HEK293T (cell line): ENCODE results near the gene KDM1B.

Experiments used
- CTCF ChIA-PET: fragments of 350-600 bp; formaldehyde crosslinking; extraction: SDS; loops from one replicate; lab custom pipeline; 2021; ENCODE audit warnings: antibody characterized with exemption, inconsistent platforms; lab: Yijun Ruan, JAX
- POLR2A ChIA-PET: fragments of 350-600 bp; formaldehyde crosslinking; extraction: SDS; loops from one replicate; lab custom pipeline; 2020; ENCODE audit warnings: antibody characterized with exemption, inconsistent platforms; lab: Yijun Ruan, JAX
- DNase-seq: peaks from one replicate; pipeline ENCODE4 v3.0.0; 2012; ENCODE audit warnings: mixed read lengths; ENCODE audit errors: extremely low spot score
- ARNT ChIP-seq: fragments of 450-650 bp; IDR thresholded peaks from 2 replicates; pipeline ENCODE4 v1.6.1; 2017; ENCODE audit warnings: mild to moderate bottlenecking
- BHLHE40 ChIP-seq: fragments of 450-650 bp; IDR thresholded peaks from 2 replicates; pipeline ENCODE4 v1.6.1; 2016; ENCODE audit warnings: mild to moderate bottlenecking, moderate library complexity, borderline replicate concordance
- CTBP1 ChIP-seq: fragments of 450-650 bp; IDR thresholded peaks from 2 replicates; pipeline ENCODE4 v1.6.1; 2016; ENCODE audit warnings: borderline replicate concordance
- ELF4 ChIP-seq: fragments of 450-650 bp; IDR thresholded peaks from 2 replicates; pipeline ENCODE4 v1.6.1; 2017; ENCODE audit warnings: antibody characterized with exemption
- FOXA1 ChIP-seq: fragments of 450-650 bp; IDR thresholded peaks from 2 replicates; pipeline ENCODE4 v1.6.1; 2016; ENCODE audit warnings: mild to moderate bottlenecking
- FOXK2 ChIP-seq: fragments of 450-650 bp; IDR thresholded peaks from 2 replicates; pipeline ENCODE4 v1.6.1; 2016; ENCODE audit warnings: mild to moderate bottlenecking
- FOXM1 ChIP-seq: fragments of 450-650 bp; IDR thresholded peaks from 2 replicates; pipeline ENCODE4 v1.6.1; 2017; ENCODE audit warnings: mild to moderate bottlenecking, borderline replicate concordance
- HDGF ChIP-seq: fragments of 450-650 bp; IDR thresholded peaks from 2 replicates; pipeline ENCODE4 v1.6.1; 2017; ENCODE audit warnings: antibody characterized with exemption, borderline replicate concordance
- L3MBTL2 ChIP-seq: fragments of 450-650 bp; conservative IDR thresholded peaks from 2 replicates; pipeline ENCODE4 v1.6.1; 2016; ENCODE audit warnings: mild to moderate bottlenecking
- LEF1 ChIP-seq: fragments of 450-650 bp; IDR thresholded peaks from 2 replicates; pipeline ENCODE4 v1.6.1; 2017; ENCODE audit warnings: mild to moderate bottlenecking, borderline replicate concordance
- NFRKB ChIP-seq: fragments of 450-650 bp; IDR thresholded peaks from 2 replicates; pipeline ENCODE4 v1.6.1; 2016; ENCODE audit warnings: mild to moderate bottlenecking, moderate library complexity
- PKNOX1 ChIP-seq: fragments of 450-650 bp; IDR thresholded peaks from 2 replicates; pipeline ENCODE4 v1.6.1; 2016
- SP1 ChIP-seq: fragments of 450-650 bp; IDR thresholded peaks from 2 replicates; pipeline ENCODE4 v1.6.1; 2017
- SUZ12 ChIP-seq: fragments of 450-650 bp; IDR thresholded peaks from 2 replicates; pipeline ENCODE4 v1.6.1; 2016; ENCODE audit warnings: mild to moderate bottlenecking
- TARDBP ChIP-seq: fragments of 450-650 bp; IDR thresholded peaks from 2 replicates; pipeline ENCODE4 v1.6.1; 2016
- ZNF384 ChIP-seq: fragments of 450-650 bp; IDR thresholded peaks from 2 replicates; pipeline ENCODE4 v1.6.1; 2016

Gene KDM1B

GRCh38 chr6:18178960-18179615, 23.9 kb downstream of the KDM1B start:
- TF ChIP-seq ARNT (no peak), TARDBP (no peak), HDGF (no peak), CTBP1 (no peak), ELF4 (no peak), SP1 (no peak), PKNOX1 (no peak), FOXK2 (no peak), BHLHE40 (no peak), ZNF384 (no peak), FOXM1 (no peak)
- no peak for DNase-seq
- CTCF ChIA-PET: no interaction called here
- POLR2A ChIA-PET: no interaction called here

GRCh38 chr6:18179770-18180356, 24.6 kb downstream of the KDM1B start:
- CTCF ChIA-PET: no interaction called here
- POLR2A ChIA-PET: no interaction called here
- DNase-seq: no peak
- TF ChIP-seq ZNF384 (no peak), LEF1 (no peak), PKNOX1 (no peak), HDGF (no peak), SP1 (no peak), FOXK2 (no peak), NFRKB (no peak), FOXM1 (no peak), ELF4 (no peak), BHLHE40 (no peak), L3MBTL2 (no peak), FOXA1 (no peak), TARDBP (no peak), CTBP1 (no peak), SUZ12 (no peak)

GRCh38 chr6:18182568-18182967, 27.3 kb downstream of the KDM1B start:
- DNase-seq: no peak
- CTCF ChIA-PET: no interaction called here
- POLR2A ChIA-PET: no interaction called here
- TF ChIP-seq HDGF: no peak
- no peak for TF ChIP-seq BHLHE40
- TF ChIP-seq L3MBTL2: no peak

GRCh38 chr6:18183766-18184165, 28.5 kb downstream of the KDM1B start:
- TF ChIP-seq L3MBTL2: no peak
- TF ChIP-seq ELF4: no peak
- no peak for TF ChIP-seq FOXA1
- TF ChIP-seq LEF1: no peak
- no peak for TF ChIP-seq FOXM1
- no peak for TF ChIP-seq ARNT
- no peak for TF ChIP-seq CTBP1
- TF ChIP-seq SP1: no peak
- TF ChIP-seq PKNOX1: no peak
- no peak for TF ChIP-seq BHLHE40
- no peak for TF ChIP-seq SUZ12
- ChIA-PET CTCF (no interaction called here), POLR2A (no interaction called here)

GRCh38 chr6:18185624-18186023, 30.4 kb downstream of the KDM1B start:
- CTCF ChIA-PET: interaction anchor here (0.7 kb wide), 1 partner anchor 75 kb away, joined by 3 read pairs; no protein-coding TSS in a partner anchor
- no peak for DNase-seq
- POLR2A ChIA-PET: no interaction called here
- TF ChIP-seq HDGF (no peak), ELF4 (no peak), TARDBP (no peak), FOXA1 (no peak), FOXM1 (no peak), FOXK2 (no peak), SP1 (no peak), BHLHE40 (no peak), SUZ12 (no peak), L3MBTL2 (no peak), NFRKB (no peak), ARNT (no peak)

More at GRCh38 chr6:18183766-18184165, 28.5 kb downstream of the KDM1B start:
- DNase-seq: no peak

GRCh38 chr6:18186033-18186432, 30.8 kb downstream of the KDM1B start:
- no peak for TF ChIP-seq FOXM1
- TF ChIP-seq L3MBTL2: 0 out of 2 replicates have a peak, but pooled peaks have one; percentile 7
- no peak for DNase-seq
- ChIA-PET CTCF (interaction anchor here (0.7 kb wide), 1 partner anchor 75 kb away, joined by 3 read pairs; no protein-coding TSS in a partner anchor), POLR2A (no interaction called here)
